ENCODE results near the gene PRRT2. TPM values are rescaled to one million over a fixed set of nuclear protein-coding genes. Genes with fewer than 3 reads are reported as not detected.

PRRT2 gene
- polyA plus RNA-seq, 1 donor from 2014 or later, result not detected

DNA sequence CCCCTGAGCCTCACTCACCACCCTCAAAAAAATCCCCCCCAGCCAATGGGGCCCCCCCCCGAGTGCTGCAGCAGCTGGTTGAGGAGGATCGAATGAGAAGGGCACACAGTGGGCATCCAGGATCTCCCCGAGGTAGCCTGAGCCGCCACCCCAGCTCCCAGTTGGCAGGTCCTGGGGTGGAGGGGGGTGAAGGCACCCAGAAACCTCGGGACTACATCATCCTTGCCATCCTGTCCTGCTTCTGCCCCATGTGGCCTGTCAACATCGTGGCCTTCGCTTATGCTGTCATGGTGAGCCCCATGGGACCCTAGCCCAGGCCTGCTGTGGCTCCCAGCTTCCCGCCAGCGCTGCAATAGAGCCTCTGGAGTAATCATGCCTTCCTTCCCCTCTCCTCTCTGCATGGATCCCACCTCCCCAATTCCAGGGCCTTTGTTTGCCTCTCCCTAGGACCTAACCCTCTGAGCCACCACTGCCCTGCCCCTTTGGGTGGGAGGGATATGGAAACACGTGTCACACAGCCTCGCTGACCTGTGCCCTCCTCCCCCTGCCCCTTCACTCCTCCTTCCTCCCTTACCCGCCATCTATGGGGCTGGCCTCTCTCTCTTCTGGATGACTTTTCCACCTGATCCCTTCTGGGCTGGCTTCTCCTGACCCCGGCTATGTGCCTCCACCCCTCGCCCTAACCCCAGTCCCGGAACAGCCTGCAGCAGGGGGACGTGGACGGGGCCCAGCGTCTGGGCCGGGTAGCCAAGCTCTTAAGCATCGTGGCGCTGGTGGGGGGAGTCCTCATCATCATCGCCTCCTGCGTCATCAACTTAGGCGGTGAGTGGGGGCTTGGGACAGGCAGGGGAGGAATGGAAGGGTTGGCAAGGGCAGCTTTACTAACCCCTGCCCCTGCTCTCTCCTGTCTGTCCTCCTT lies 1.9 kb downstream of the PRRT2 start:
- Mint-ChIP-seq H3K4me3 (peak overlapping the region in 3 of 4 donors; percentile 67 to 80 (median 75)), H3K4me1 (peaks cover 19 to 45% (median 34%) of the 10 kb centered on the region in 3 donors), H3K27me3 (peaks cover 3% of the 10 kb centered on the region), H3K36me3 (peaks cover 5% of the 10 kb centered on the region), H3K27ac (peak overlapping the region in 1 of 3 donors; percentile 85), H3K9me3 (no peaks in the 10 kb centered on the region)

DNA sequence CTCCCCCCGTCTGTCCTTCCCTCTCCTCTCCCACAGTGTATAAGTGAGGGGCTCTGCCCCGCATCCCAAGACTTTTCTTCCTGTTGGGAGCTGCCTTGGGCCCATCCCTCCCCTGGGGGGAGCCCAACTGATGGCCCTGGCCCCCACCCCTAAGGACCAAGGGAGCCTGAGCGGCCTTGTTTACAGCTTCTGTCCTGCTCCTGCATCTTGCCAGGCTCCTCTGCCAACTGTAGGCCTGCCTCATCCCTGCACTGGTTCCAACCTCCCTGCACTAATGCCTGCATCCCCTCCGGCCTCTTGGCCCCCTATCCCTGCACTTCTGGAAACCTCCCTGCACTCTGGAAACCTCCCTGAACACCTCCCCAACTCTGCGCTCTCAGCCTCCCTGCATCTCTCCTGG lies 2.6 kb downstream of the PRRT2 start:
- Mint-ChIP-seq H3K4me3 (peak overlapping the region; percentile 86 to 99 (median 94)), H3K36me3 (peaks cover 5% of the 10 kb centered on the region), H3K4me1 (peaks cover 25 to 49% (median 39%) of the 10 kb centered on the region in 3 donors), H3K9me3 (no peaks in the 10 kb centered on the region), H3K27me3 (peaks cover 3% of the 10 kb centered on the region), H3K27ac (peak overlapping the region in 1 of 3 donors; percentile 85)

DNA sequence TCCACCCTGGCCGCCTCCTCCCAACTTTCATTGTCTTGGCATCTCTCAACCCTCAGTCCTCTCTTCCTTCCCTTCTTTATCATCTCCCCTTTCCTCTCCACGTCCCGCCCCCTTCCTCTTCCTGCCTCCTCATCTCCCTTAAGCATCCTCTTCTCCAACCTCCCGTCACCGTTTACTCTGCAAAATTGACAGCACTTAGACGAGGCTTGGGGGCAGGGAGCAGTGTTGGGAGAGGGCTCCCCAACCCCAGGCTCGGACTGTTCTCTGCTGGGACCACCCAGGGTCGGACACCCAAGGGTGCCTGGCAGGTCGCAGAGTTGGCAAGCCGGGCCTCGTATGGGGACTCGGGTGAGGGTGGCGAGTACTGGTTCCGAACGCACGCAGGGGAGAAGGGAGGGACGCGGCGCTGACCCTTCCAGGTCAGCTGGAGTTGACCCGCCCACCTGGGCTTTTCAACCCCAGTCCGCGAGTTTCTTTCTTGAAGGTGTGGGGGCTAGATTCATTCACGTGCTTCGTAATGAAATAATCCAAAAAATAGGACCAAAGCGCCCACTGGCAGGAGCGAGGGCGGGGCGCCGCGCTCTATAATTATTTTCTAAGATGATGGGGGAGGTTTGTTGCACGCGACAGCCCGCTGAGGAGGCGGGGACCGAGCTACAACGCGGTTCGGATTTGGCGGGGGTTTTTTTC lies 3.2 kb downstream of the PRRT2 start:
- Mint-ChIP-seq H3K4me1 (peaks cover 31 to 52% (median 41%) of the 10 kb centered on the region in 3 donors), H3K27me3 (peaks cover 3% of the 10 kb centered on the region), H3K27ac (peak overlapping the region; percentile 85 to 99 (median 95)), H3K4me3 (peak overlapping the region; percentile 89 to 99 (median 98)), H3K9me3 (no peaks in the 10 kb centered on the region), H3K36me3 (peaks cover 5% of the 10 kb centered on the region)

DNA sequence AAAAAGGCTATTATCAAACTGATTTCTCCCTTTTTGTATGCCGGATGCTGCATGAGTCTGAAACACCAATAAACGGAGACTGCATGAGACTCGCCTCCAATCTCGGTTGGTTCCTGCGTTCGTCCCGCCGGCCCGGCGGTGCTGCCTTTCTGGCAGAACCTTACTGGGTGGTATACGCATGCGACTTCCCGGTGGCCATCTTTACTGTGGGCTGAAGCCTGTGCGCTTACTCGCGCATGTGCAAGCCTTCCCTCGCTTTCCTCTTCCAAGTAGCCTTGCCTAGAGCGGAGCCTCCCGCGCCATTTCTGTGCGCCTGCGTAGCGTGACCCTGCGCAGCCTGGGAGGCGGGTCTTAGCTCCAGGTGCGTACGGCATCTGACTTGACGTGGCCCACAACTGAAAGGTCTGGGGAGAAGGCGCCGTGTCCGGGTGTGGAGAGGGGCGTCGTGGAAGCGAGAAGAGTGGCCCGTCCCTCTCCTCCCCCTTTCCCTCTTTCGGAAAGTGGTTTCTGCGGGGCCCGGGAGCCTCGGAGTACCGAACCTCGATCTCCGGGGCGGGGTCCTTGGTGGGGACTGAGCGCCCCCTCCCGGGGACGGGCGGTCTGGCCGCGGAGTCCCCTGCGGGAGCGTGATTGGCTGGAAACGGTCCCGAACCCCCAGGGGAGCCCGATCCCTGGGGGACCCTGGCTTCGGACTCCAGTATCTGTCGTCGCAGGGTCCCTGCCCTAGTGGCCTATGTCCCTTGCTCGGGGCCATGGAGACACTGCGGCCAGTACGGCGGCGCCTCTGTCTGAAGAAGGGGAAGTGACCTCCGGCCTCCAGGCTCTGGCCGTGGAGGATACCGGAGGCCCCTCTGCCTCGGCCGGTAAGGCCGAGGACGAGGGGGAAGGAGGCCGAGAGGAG lies 4.0 kb downstream of the PRRT2 start, which contains the start of gene PAGR1:
TSS of gene PAGR1 (plus strand) at position 360 of the 901 bp plus-strand sequence. CDS start at position 734, 374 bp downstream.
- peak within 1 kb of the TSS; percentile 89 to 99 (median 95) for H3K27ac Mint-ChIP-seq
- peak within 1 kb of the TSS; percentile 89 to 99 (median 98) for H3K4me3 Mint-ChIP-seq
- H3K4me1 Mint-ChIP-seq, result peaks cover 36 to 48% (median 37%) of the 10 kb centered on the region in 3 donors
- H3K36me3 Mint-ChIP-seq, result peaks cover 5% of the 10 kb centered on the region
- no peaks in the 10 kb centered on the region for H3K9me3 Mint-ChIP-seq
- H3K27me3 Mint-ChIP-seq, result peaks cover 2% of the 10 kb centered on the region

DNA sequence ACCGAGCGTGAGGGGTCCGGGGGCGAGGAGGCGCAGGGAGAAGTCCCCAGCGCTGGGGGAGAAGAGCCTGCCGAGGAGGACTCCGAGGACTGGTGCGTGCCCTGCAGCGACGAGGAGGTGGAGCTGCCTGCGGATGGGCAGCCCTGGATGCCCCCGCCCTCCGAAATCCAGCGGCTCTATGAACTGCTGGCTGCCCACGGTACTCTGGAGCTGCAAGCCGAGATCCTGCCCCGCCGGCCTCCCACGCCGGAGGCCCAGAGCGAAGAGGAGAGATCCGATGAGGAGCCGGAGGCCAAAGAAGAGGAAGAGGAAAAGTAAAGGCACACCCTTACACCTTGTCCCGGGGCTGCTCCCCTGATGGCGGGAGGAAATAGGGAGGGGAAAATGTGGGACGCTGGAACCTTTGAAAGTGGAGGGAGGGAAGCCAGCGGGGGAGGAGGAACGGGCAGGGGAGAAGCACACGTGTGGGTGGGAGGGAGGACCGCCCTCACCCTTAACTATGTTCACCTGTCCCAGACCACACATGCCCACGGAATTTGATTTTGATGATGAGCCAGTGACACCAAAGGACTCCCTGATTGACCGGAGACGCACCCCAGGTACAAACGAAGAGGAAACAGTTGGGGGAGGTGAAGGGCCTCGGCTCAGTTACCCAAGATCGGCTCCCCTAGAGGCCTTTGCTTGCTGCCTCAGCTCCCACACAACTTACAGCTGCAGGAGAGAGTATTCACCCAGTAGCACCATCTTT lies 4.9 kb downstream of the PRRT2 start:
- Mint-ChIP-seq H3K4me1 (peaks cover 35 to 42% (median 40%) of the 10 kb centered on the region in 3 donors), H3K27ac (peak overlapping the region; percentile 89 to 99 (median 95)), H3K27me3 (peaks cover 2% of the 10 kb centered on the region), H3K4me3 (peak overlapping the region; percentile 89 to 99 (median 98)), H3K9me3 (no peaks in the 10 kb centered on the region), H3K36me3 (peaks cover 5% of the 10 kb centered on the region)

DNA sequence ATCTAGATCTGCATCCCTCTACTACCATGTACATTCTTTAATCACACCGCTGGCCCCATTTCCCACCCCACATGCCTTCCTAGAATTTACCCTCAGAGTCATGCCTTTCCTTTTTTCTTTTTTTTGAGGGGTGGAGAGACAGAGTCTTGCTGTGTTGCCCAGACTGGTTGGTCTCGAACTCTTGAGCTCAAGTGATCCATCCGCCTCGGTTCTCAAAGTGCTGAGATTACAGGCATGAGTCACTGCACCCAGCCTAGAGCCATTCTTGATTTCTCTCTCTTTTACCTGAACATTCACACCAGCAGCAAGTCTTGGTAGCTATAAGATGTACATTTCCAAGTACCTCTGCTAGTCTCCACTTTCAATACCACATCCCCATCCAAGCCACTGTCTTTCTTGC lies 6.1 kb downstream of the PRRT2 start:
- Mint-ChIP-seq H3K27ac (peak overlapping the region in 2 of 3 donors; percentile 17 to 70), H3K27me3 (peaks cover 2% of the 10 kb centered on the region), H3K4me1 (peaks cover 37 to 40% (median 40%) of the 10 kb centered on the region in 3 donors), H3K36me3 (peaks cover 5% of the 10 kb centered on the region), H3K9me3 (no peaks in the 10 kb centered on the region), H3K4me3 (peak overlapping the region; percentile 1 to 93 (median 88))

DNA sequence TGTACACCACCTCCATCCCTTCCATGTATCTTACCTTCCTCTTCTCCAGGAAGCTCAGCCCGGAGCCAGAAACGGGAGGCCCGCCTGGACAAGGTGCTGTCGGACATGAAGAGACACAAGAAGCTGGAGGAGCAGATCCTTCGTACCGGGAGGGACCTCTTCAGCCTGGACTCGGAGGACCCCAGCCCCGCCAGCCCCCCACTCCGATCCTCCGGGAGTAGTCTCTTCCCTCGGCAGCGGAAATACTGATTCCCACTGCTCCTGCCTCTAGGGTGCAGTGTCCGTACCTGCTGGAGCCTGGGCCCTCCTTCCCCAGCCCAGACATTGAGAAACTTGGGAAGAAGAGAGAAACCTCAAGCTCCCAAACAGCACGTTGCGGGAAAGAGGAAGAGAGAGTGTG lies 7.5 kb downstream of the PRRT2 start:
- Mint-ChIP-seq H3K27me3 (peaks cover 2% of the 10 kb centered on the region), H3K9me3 (no peaks in the 10 kb centered on the region), H3K4me3 (peak overlapping the region; percentile 92 to 98 (median 94)), H3K27ac (peak overlapping the region in 1 of 3 donors; percentile 88), H3K4me1 (peaks cover 37 to 40% (median 40%) of the 10 kb centered on the region in 3 donors), H3K36me3 (peaks cover 5% of the 10 kb centered on the region)

DNA sequence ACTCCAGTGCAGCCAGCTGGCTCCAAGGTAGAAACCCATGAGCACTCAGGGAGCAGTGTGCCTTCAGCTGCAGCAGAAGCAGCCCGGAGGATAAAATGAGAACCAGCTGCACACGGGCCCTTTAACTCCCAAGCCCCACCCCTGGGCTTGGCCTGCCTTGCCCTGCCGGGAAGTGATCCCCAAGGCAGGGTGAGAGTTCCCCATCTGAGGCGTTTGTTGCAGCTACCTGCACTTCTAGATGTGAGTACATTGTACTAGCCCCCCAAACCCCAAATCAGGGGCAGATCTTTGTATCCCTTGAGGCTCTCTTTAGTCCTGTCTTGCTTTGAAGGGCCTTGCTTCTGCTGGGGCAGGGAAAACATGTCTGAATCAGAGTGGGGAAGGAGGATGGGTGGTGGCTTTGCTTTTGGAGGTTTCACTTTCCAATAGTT lies 8.3 kb downstream of the PRRT2 start, which contains the start of gene MVP:
TSS of gene MVP (plus strand) at position 192 of the 431 bp plus-strand sequence. CDS start 10,088 bp downstream, outside the sequence.
- Mint-ChIP-seq H3K27ac (peak within 1 kb of the TSS; percentile 88 to 97 (median 93)), H3K9me3 (no peaks in the 10 kb centered on the region), H3K4me1 (peaks cover 38 to 41% (median 40%) of the 10 kb centered on the region in 3 donors)

DNA sequence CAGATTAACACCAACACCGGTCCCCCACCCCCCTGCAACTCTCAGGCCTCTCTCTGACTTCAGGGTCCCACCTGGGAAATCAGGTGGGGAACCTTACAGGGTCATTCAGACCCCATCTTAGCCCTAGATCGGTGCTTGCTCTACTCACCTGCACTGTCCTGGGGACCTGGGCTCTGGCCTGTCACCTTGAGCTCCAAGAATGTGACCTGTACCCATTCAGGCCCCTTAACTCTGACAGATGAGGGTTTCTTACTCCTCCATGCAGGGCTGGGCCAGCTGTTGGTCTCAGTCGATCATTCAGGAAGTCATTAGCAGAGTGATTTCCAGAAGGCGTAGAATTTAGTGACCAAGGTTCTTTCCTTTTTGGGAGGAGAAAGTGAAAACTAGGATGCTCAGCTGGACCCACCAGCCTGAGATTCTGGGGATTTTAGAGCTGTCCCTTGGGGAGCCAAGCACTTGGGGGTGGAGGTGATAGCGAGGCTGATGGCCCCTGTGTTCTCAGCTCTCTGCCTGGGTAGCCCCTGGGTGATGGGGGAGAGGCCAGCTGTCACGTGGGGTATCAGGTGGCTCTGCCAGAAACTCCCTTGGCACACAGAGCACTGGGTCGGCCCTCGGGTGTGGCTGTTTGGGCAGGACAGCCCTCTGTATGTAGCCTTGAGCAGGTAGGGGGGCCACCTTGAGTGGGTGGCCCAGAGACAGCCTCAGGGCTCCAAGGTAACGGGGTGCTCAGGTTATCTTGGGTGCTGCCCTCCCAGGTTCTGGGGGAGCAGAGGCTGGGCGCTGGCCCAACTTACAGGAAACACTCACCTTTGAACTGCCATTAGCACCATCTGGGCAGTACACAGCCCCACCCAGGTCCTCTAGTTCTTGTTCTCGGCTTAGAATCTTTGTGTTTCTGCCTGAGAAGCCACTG lies 9.0 kb downstream of the PRRT2 start:
- Mint-ChIP-seq H3K27ac (peak overlapping the region; percentile 88 to 97 (median 93)), H3K36me3 (peaks cover 5% of the 10 kb centered on the region), H3K4me1 (peaks cover 35 to 38% (median 36%) of the 10 kb centered on the region in 3 donors), H3K9me3 (no peaks in the 10 kb centered on the region), H3K27me3 (no peaks in the 10 kb centered on the region), H3K4me3 (peak overlapping the region; percentile 92 to 98 (median 94))

More for the DNA sequence above, 8.3 kb downstream of the PRRT2 start, which contains the start of gene MVP:
- Mint-ChIP-seq H3K27me3 (peaks cover 2% of the 10 kb centered on the region), H3K4me3 (peak within 1 kb of the TSS; percentile 92 to 98 (median 94)), H3K36me3 (peaks cover 5% of the 10 kb centered on the region)

DNA sequence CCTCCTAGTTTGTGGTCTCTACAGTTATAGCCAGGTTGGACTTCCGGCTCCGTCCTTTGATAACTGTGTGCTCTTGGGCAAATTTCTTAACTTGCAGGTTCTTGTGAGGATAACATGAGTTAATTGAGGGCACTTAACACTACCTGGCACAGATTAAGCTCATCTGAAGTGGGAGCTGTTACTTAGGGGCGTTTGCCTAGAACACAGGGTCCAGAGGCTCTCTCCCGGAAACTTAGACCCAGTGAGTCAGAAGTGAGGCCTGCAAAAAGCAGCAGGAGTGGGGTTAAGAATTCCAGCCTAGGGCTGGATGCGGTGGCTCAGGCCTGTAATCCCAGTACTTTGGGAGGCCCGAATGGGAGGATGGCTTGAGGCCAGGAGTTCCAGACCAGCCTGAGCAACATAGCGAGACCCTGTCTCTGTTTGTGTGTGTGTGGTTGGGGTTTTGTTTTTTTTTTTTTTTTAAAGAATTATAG lies 9.7 kb downstream of the PRRT2 start:
- H3K27me3 Mint-ChIP-seq, result no peaks in the 10 kb centered on the region
- H3K27ac Mint-ChIP-seq, result peak overlapping the region; percentile 88 to 97 (median 93)
- peaks cover 34 to 38% (median 35%) of the 10 kb centered on the region in 3 donors for H3K4me1 Mint-ChIP-seq
- H3K36me3 Mint-ChIP-seq, result peaks cover 5% of the 10 kb centered on the region
- peak overlapping the region; percentile 92 to 98 (median 94) for H3K4me3 Mint-ChIP-seq
- no peaks in the 10 kb centered on the region for H3K9me3 Mint-ChIP-seq

DNA sequence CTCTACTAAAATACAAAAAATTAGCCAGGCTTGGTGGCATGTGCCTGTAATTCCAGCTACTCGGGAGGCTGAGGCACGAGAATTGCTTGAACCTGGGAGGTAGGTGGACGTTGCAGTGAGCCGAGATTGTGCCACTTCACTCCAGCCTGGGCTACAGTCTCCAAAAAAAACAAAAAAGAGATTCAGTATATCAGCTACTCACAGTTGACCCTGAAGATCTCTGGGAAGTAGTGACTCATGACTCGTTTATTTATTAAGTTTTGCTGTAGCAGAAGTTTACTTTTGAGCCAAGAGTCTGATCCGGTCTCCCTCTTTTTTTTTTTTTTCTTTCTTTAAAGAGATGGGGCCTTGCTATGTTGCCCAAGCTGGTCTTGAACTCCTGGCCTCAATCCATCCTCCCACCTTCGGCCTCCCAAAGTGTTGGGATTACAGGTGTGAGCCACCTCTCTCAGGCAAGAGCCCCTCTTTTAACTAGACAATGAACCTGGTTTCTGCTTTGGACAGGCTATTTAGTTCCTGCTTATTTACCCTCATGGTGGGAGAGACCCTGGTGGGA lies 12.7 kb downstream of the PRRT2 start:
- no peaks in the 10 kb centered on the region for H3K36me3 Mint-ChIP-seq
- no peaks in the 10 kb centered on the region for H3K9me3 Mint-ChIP-seq
- H3K4me3 Mint-ChIP-seq, result peak overlapping the region in 3 of 4 donors; percentile 7 to 45 (median 23)
- peaks cover 19 to 23% (median 20%) of the 10 kb centered on the region in 3 donors for H3K4me1 Mint-ChIP-seq
- H3K27me3 Mint-ChIP-seq, result no peaks in the 10 kb centered on the region
- peak overlapping the region in 1 of 3 donors; percentile 8 for H3K27ac Mint-ChIP-seq

All from IgD-negative memory B cell (primary cell).